Kidney (tissue), 14 donors: ENCODE measurements around the gene VENTX. TPM values are rescaled to one million over a fixed set of nuclear protein-coding genes. Genes with fewer than 3 reads are reported as not detected.
A peak's percentile ranks its signal among the peaks of the same experiment; 100 is the strongest.

Experiments used
- DNase-seq, 5 donors: peaks; one replicate each; pipeline ENCODE4 v3.0.0-alpha.2; 2013 to 2020
- FAIRE-seq: peaks from 2 replicates; lab custom pipeline; 2012; peaks lifted over from hg19 to GRCh38; lab: Jason Lieb, UNC
- H3K27ac ChIP-seq, 2 donors: one replicate each; pipeline ENCODE4 v1.7.0; 2013; ENCODE audit warnings: low read depth in 2 of 2, low read length in 2 of 2, inconsistent platforms in 1 of 2
- H3K27me3 ChIP-seq: one replicate; pipeline ENCODE4 v1.7.1; 2013; ENCODE audit warnings: low read length, inconsistent platforms; ENCODE audit not compliant: control insufficient read depth, insufficient read depth
- H3K36me3 ChIP-seq, 3 donors: one replicate each; pipeline versions ENCODE4 v1.7.0 to v1.7.1; 2013; ENCODE audit warnings: low read length in 3 of 3, control low read depth in 1 of 3, inconsistent platforms in 1 of 3; ENCODE audit not compliant: insufficient read depth in 3 of 3, control insufficient read depth in 2 of 3
- H3K4me1 ChIP-seq, 3 donors: one replicate each; pipeline versions ENCODE4 v1.7.0 to v1.7.1; 2013; ENCODE audit warnings: low read length in 3 of 3, inconsistent platforms in 1 of 3, low read depth in 1 of 3; ENCODE audit not compliant: control insufficient read depth in 2 of 3, insufficient read depth in 2 of 3
- H3K4me3 ChIP-seq, 3 donors: one replicate each; pipeline versions ENCODE4 v1.7.0 to v1.8.1; 2013; ENCODE audit warnings: low read length in 3 of 3, control low read depth in 1 of 3, inconsistent platforms in 1 of 3
- H3K9ac ChIP-seq, 3 donors: one replicate each; pipeline versions ENCODE4 v1.7.0 to v1.7.1; 2013; ENCODE audit warnings: low read length in 3 of 3, control low read depth in 1 of 3, inconsistent platforms in 1 of 3
- H3K9me3 ChIP-seq, 3 donors: one replicate each; pipeline versions ENCODE4 v1.7.0 to v1.7.1; 2013; ENCODE audit warnings: low read length in 3 of 3, control low read depth in 1 of 3, inconsistent platforms in 1 of 3; ENCODE audit not compliant: control insufficient read depth in 2 of 3, insufficient read depth in 1 of 3
- intact Hi-C: fragments of 100-400 bp; cut with DNase I; formaldehyde crosslinking; loops from one replicate; pipeline ENCODE4 v1.11.1; 2022
- polyA plus RNA-seq: library from polyadenylated mRNA; stranded (reverse); fragments of 350-450 nt; fragmentation: Illumina TruSeq; extraction: RNeasy Lipid Tissue Mini Kit (QIAGEN cat#74804); gene quantifications from one replicate; pipeline ENCODE4 v1.2.3, GENCODE V29; 2014; ENCODE audit warnings: low read depth, low replicate concordance; ENCODE audit not compliant: insufficient read depth
- total RNA-seq: library from RNA; stranded (reverse); fragmentation: NEBNext Ultra II Directional; extraction: Animal tissue kit (Norgen Biotek cat#: 25700); gene quantifications from one replicate; pipeline ENCODE4 v1.2.1, GENCODE V29; 2021
- TF ChIP-seq, protein P1 (sequence below): IDR thresholded peaks from 3 replicates; pipeline ENCODE4 v1.5.1; 2012; ENCODE audit warnings: mild to moderate bottlenecking, moderate library complexity, borderline replicate concordance; ENCODE audit not compliant: insufficient read depth; ENCODE audit errors: extremely low read depth
- donor health status: control.
- donor health status: control.
- donor health status: control.
- donor health status: control.
- donor health status: control.
- donor health status: DM: yes; HTN: yes; CAD: no.
- donor health status: Normal renal cell carcinoma (clear cell type).

VENTX gene
- total and polyA plus RNA-seq, 2 donors from 2014 or later, result 0.39 to 3.3 TPM

DNA sequence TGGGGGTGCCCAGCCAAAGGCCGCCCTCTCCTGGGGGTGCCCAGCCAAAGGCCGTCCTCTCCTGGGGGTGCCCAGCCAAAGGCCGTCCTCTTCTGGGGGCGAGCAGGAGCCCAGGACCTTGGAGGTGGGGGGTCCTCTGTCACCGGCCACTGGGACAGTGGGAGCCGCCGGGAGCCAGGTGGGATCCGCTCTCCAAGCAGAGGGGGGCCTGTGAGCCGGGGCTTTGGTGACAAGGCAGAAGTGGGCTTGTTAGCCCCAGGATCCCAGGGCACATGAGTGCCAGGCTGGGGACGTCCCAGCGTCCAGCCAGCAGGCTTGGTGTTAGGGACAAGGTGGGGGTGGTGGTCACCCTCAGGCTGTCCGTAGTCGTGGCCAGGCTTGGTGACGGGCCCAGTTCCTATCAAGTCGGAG lies 37.0 kb upstream of the VENTX start:
- peak in 1 of 5 donors; percentile 59 for DNase-seq
- no peak for FAIRE-seq
- Histone ChIP-seq H3K4me3 (no peak overlapping the region), H3K36me3 (no peaks in the 10 kb centered on the region), H3K27me3 (no peaks in the 10 kb centered on the region), H3K9me3 (no peaks in the 10 kb centered on the region), H3K9ac (no peak overlapping the region), H3K27ac (no peak overlapping the region), H3K4me1 (no peaks in the 10 kb centered on the region)
- TF ChIP-seq, protein P1, sequence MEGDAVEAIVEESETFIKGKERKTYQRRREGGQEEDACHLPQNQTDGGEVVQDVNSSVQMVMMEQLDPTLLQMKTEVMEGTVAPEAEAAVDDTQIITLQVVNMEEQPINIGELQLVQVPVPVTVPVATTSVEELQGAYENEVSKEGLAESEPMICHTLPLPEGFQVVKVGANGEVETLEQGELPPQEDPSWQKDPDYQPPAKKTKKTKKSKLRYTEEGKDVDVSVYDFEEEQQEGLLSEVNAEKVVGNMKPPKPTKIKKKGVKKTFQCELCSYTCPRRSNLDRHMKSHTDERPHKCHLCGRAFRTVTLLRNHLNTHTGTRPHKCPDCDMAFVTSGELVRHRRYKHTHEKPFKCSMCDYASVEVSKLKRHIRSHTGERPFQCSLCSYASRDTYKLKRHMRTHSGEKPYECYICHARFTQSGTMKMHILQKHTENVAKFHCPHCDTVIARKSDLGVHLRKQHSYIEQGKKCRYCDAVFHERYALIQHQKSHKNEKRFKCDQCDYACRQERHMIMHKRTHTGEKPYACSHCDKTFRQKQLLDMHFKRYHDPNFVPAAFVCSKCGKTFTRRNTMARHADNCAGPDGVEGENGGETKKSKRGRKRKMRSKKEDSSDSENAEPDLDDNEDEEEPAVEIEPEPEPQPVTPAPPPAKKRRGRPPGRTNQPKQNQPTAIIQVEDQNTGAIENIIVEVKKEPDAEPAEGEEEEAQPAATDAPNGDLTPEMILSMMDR, result no peak
- intact Hi-C loops, result no loop called here

DNA sequence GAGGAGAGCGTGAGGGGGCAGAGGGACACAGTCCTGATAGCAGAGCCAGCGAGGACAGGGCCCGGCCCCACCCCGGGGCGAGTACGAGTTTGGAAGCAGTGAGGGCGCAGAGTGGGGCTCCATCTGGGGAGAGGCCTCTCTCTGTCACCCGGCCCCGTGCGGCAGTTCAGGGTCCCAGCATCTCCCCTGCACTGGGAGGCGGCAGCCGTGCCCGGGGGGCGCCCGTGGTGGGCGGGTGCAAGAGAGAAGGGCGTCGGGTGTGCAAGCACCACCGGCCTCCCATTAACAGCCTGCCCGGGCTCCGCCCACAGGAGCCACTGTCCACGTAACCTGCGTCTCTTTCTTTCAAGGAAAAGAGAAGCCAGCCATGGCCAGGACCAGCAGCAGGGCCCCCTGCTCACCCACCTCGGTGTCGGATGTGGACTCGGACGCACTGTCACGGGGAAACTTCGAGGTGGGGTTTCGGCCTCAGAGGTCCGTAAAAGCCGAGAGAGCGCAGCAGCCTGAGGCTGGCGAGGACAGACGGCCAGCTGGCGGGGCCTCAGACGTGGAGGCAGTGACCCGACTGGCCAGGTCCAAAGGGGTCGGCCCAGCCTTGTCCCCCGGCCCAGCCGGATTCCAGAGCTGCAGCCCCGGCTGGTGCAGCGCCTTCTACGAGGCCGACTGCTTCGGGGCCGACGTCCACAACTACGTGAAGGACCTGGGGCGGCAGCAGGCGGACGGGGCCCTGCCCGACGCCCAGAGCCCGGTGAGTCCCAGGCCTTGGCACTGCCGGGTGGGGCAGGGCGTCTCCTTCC lies 36.3 kb upstream of the VENTX start:
- no peak for FAIRE-seq
- intact Hi-C loops, result no loop called here
- Histone ChIP-seq H3K27me3 (no peaks in the 10 kb centered on the region), H3K9me3 (no peaks in the 10 kb centered on the region), H3K27ac (no peak overlapping the region), H3K4me1 (no peaks in the 10 kb centered on the region), H3K4me3 (no peak overlapping the region), H3K36me3 (no peaks in the 10 kb centered on the region), H3K9ac (no peak overlapping the region)
- DNase-seq, result peak in 1 of 5 donors; percentile 65
- TF ChIP-seq, protein P1, result no peak

DNA sequence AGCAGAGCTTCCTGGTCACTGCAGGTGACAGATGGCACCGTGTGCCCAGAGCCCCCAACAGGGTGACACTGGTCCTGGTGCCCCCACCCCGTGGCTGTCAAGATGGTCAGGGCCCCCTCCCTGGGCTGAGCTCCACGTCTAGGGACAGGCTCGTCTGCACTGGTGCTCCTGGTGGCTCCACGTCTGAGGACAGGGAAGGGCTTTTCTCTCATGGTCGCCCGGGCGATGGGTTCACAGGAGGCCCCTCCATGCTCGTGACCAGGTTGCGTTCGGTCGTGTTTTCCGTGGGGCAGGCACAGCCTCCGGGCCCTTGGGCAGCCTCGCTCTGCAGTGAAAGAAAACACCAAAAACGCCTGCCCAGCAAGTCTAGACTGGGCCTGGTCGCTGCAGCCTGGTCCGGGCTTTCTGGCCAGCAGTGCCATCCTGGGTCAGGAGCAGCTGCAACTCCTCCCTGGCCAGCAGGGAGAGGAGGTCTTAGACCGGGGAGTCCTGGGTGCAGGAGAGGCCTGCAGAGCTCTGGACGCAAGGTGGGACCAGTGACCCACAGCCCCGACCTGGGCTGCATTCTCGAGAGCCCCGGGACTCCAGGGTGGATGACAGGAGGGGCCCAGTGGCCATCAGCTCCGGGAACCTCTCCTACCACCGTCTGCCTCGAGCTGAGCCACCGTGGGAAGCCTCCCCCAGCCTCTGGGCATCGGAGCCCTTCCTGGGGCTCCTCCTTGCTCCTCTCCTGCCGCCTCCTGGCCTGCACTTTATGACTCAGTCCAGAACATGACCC lies 35.5 kb upstream of the VENTX start:
- Histone ChIP-seq H3K4me1 (no peaks in the 10 kb centered on the region), H3K9ac (no peak overlapping the region), H3K27me3 (no peaks in the 10 kb centered on the region), H3K27ac (no peak overlapping the region), H3K36me3 (no peaks in the 10 kb centered on the region), H3K4me3 (no peak overlapping the region), H3K9me3 (no peaks in the 10 kb centered on the region)
- FAIRE-seq (no peak), DNase-seq (peak in 1 of 5 donors; percentile 64)
- TF ChIP-seq, protein P1, result no peak
- intact Hi-C loops, result no loop called here
